ENCODE results near the gene ZNF570. TPM values are rescaled to one million over a fixed set of nuclear protein-coding genes. Genes with fewer than 3 reads are reported as not detected.
A peak's percentile ranks its signal among the peaks of the same experiment; 100 is the strongest.

Gene ZNF570
- total and polyA plus RNA-seq, 2 of the 13 experiments (the other 11 are each of a cell fraction or from before 2014, with no cell fraction given) = 1.0 to 4.4 TPM

- TF ChIP-seq ZNF580 (CRISPR knock-in tag; IDR thresholded peaks at IDR 0.05; ENCODE audit: borderline replicate concordance, low read depth) (peak; percentile 62; the same call in 1 of the 2 replicates), PRMT3 (CRISPR knock-in tag; IDR thresholded peaks at IDR 0.05; ENCODE audit: borderline replicate concordance, low read depth) (no peak), GATA4 (IDR thresholded peaks at IDR 0.05; ENCODE audit: borderline replicate concordance, low read depth) (no peak), ZNF605 (CRISPR knock-in tag; IDR thresholded peaks at IDR 0.05) (peak; percentile 55; the same call in 1 of the 2 replicates), ZNF121 (CRISPR knock-in tag; IDR thresholded peaks at IDR 0.05) (peak; percentile 45; the same call in 1 of the 2 replicates), THAP8 (CRISPR knock-in tag; IDR thresholded peaks at IDR 0.05; ENCODE audit: borderline replicate concordance) (no peak), PAF1 (CRISPR knock-in tag; IDR thresholded peaks at IDR 0.05) (no peak), SP2 (CRISPR knock-in tag; IDR thresholded peaks at IDR 0.05) (peak; percentile 48), SOX13 (IDR thresholded peaks at IDR 0.05) (no peak), SOX13 (CRISPR knock-in tag; conservative IDR thresholded peaks at IDR 0.05 in 1 of 2, IDR thresholded peaks at IDR 0.05 in 1 of 2) (peak in 1 of 2 experiments; percentile 4; a peak in 1 of 4 replicates), NONO (IDR thresholded peaks at IDR 0.05) (no peak), NONO (CRISPR knock-in tag; conservative IDR thresholded peaks at IDR 0.05) (0 out of 2 replicates have a peak, but pooled peaks have one; percentile 34), TFE3 (CRISPR knock-in tag; IDR thresholded peaks at IDR 0.05) (no peak), TAF15 (IDR thresholded peaks at IDR 0.05; ENCODE audit: low read depth, low read length, poor library complexity, severe bottlenecking) (peak; percentile 33), ZBTB8A (CRISPR knock-in tag; IDR thresholded peaks at IDR 0.05; ENCODE audit: borderline replicate concordance, low read depth) (no peak), IRF2 (CRISPR knock-in tag; IDR thresholded peaks at IDR 0.05) (peak; percentile 95), SMAD9 (CRISPR knock-in tag; IDR thresholded peaks at IDR 0.05) (0 out of 2 replicates have a peak, but pooled peaks have one; percentile 72)
- TF ChIP-seq, protein P1, sequence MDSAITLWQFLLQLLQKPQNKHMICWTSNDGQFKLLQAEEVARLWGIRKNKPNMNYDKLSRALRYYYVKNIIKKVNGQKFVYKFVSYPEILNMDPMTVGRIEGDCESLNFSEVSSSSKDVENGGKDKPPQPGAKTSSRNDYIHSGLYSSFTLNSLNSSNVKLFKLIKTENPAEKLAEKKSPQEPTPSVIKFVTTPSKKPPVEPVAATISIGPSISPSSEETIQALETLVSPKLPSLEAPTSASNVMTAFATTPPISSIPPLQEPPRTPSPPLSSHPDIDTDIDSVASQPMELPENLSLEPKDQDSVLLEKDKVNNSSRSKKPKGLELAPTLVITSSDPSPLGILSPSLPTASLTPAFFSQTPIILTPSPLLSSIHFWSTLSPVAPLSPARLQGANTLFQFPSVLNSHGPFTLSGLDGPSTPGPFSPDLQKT (CRISPR knock-in tag; IDR thresholded peaks at IDR 0.05; ENCODE audit: borderline replicate concordance) = no peak
- TF ChIP-seq, protein P2, sequence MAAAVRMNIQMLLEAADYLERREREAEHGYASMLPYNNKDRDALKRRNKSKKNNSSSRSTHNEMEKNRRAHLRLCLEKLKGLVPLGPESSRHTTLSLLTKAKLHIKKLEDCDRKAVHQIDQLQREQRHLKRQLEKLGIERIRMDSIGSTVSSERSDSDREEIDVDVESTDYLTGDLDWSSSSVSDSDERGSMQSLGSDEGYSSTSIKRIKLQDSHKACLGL (CRISPR knock-in tag; IDR thresholded peaks at IDR 0.05) = peak; percentile 61; the same call in 1 of the 2 replicates
- TF ChIP-seq, protein P3, sequence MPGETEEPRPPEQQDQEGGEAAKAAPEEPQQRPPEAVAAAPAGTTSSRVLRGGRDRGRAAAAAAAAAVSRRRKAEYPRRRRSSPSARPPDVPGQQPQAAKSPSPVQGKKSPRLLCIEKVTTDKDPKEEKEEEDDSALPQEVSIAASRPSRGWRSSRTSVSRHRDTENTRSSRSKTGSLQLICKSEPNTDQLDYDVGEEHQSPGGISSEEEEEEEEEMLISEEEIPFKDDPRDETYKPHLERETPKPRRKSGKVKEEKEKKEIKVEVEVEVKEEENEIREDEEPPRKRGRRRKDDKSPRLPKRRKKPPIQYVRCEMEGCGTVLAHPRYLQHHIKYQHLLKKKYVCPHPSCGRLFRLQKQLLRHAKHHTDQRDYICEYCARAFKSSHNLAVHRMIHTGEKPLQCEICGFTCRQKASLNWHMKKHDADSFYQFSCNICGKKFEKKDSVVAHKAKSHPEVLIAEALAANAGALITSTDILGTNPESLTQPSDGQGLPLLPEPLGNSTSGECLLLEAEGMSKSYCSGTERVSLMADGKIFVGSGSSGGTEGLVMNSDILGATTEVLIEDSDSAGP (CRISPR knock-in tag; IDR thresholded peaks at IDR 0.05; ENCODE audit: borderline replicate concordance) = peak; percentile 48; the same call in 1 of the 2 replicates
Observed at GRCh38 chr19:37468961-37469777, at the start of gene ZNF570 (continued).
